ENCODE results near the gene PDZD8. TPM values are rescaled to one million over a fixed set of nuclear protein-coding genes. Genes with fewer than 3 reads are reported as not detected.
"Not testable (repeated sequence)": the region's sequence is repeated elsewhere in the genome, so short reads cannot be mapped to it uniquely, and the experiment has no call there.

Gene PDZD8
- total and polyA plus RNA-seq, 8 donors: 3.5 to 60.5 (median 15.4) TPM

GRCh38 chr10:117299435-117299834, 75.8 kb downstream of the PDZD8 start:
- H3K27ac ChIP-seq: no peak overlapping the region
- no peak for TF ChIP-seq POLR2A (IDR thresholded peaks at IDR 0.05)
- TF ChIP-seq EP300 (IDR thresholded peaks at IDR 0.05): no peak
- no peak for TF ChIP-seq CTCF (IDR thresholded peaks at IDR 0.05)
- no peak for TF ChIP-seq POLR2AphosphoS5 (IDR thresholded peaks at IDR 0.05)
- no peaks in the 10 kb centered on the region for H3K27me3 ChIP-seq
- no peak for DNase-seq
- H3K36me3 ChIP-seq: peaks cover 0 to 11% (median 0%) of the 10 kb centered on the region in 4 donors
- no peaks in the 10 kb centered on the region for H3K4me1 ChIP-seq
- no peak overlapping the region for H3K4me3 ChIP-seq
- intact Hi-C loops (cut with DNase I; ENCODE audit: low total_unique reads): no loop called here
- peaks cover 0 to 6% (median 0%) of the 10 kb centered on the region in 4 donors for H3K9me3 ChIP-seq

- intact Hi-C loops (cut with DNase I; ENCODE audit: low total_unique reads): no loop called here
- WGBS, 5 donors: 82 to 93% (median 88%) methylated on average over 1 of the region's 1 CpG
- TF ChIP-seq CTCF (IDR thresholded peaks at IDR 0.05) (no peak), POLR2AphosphoS5 (IDR thresholded peaks at IDR 0.05) (no peak)
- no peak for DNase-seq
- Histone ChIP-seq H3K4me3 (no peak overlapping the region), H3K4me1 (no peaks in the 10 kb centered on the region), H3K9me3 (no peaks in the 10 kb centered on the region), H3K27me3 (no peaks in the 10 kb centered on the region), H3K36me3 (no peaks in the 10 kb centered on the region), H3K27ac (no peak overlapping the region)
Observed at GRCh38 chr10:117298219-117298618, 77.0 kb downstream of the PDZD8 start.

DNA sequence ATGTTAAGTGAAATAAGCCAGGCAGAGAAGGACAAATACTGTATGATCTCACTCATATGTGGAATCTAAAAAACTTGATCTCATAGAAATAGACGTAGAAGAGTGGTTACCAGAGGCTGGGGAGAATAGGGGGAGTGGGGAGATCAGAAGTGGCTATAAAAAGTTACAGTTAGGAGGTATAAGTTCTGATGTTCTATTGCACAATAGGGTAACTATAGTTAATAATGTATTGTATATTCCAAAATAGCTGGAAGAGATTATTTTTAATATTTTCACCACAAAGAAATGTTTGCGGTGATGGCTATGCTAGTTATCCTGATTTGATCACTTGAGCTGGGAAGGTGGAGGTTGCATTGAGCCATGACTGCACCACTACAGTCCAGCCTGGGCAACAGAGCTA, 80.5 kb downstream of the PDZD8 start:
- TF ChIP-seq EP300 (IDR thresholded peaks at IDR 0.05) (no peak), POLR2AphosphoS5 (IDR thresholded peaks at IDR 0.05) (no peak), CTCF (IDR thresholded peaks at IDR 0.05) (no peak), POLR2A (IDR thresholded peaks at IDR 0.05) (no peak)
- Histone ChIP-seq H3K27ac (no peak overlapping the region), H3K4me1 (peaks cover 0 to 7% (median 0%) of the 10 kb centered on the region in 4 donors), H3K36me3 (peaks cover 0 to 6% (median 6%) of the 10 kb centered on the region in 4 donors), H3K4me3 (no peak overlapping the region), H3K9me3 (no peaks in the 10 kb centered on the region), H3K27me3 (no peaks in the 10 kb centered on the region)
- 96 to 99% (median 99%) methylated on average over 2 of the region's 2 CpGs for WGBS, 5 donors
- no peak for DNase-seq
- intact Hi-C loops (cut with DNase I; ENCODE audit: low total_unique reads): no loop called here

DNA sequence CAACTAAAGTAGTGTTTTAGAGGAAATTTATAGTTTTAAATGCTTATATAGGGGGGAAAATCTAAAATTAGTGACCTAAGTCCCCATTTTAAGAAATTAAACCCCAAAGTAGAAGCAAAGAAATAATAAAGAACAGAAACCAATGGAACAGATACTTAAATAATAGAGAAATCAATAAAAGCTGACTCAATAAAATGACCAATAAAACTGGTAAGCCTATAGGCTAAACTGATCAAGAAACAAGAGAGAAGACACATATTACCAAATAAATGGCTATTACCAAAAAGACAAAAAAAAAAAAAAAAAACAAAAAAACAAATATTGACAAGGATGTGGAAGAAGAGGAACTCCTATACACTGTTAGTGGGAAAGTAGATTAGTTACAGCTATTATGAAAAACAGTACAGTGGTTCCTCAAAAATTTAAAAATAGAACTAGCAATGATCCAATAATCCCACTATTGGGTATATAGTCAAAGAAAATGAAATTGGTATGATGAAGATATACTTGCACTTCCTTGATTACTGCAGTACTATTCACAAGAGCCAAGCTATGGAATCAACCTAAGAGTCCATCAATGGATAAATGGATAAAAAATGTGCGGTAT, 81.1 kb downstream of the PDZD8 start:
- TF ChIP-seq EP300 (IDR thresholded peaks at IDR 0.05) (no peak), POLR2A (IDR thresholded peaks at IDR 0.05) (no peak), POLR2AphosphoS5 (IDR thresholded peaks at IDR 0.05) (no peak), CTCF (IDR thresholded peaks at IDR 0.05) (no peak)
- 95 to 100% (median 98%) methylated on average over 1 of the region's 1 CpG for WGBS, 5 donors
- H3K27ac ChIP-seq: no peak overlapping the region
- no peak for DNase-seq
- H3K4me1 ChIP-seq: peaks cover 0 to 7% (median 0%) of the 10 kb centered on the region in 4 donors
- H3K4me3 ChIP-seq: no peak overlapping the region
- H3K36me3 ChIP-seq: peaks cover under 1 to 12% (median 12%) of the 10 kb centered on the region in 4 donors
- no peaks in the 10 kb centered on the region for H3K9me3 ChIP-seq
- intact Hi-C loops (cut with DNase I; ENCODE audit: low total_unique reads): no loop called here
- H3K27me3 ChIP-seq: no peaks in the 10 kb centered on the region

GRCh38 chr10:117290872-117291271, 84.4 kb downstream of the PDZD8 start:
- H3K36me3 ChIP-seq: peaks cover 8 to 37% (median 28%) of the 10 kb centered on the region in 4 donors
- H3K27me3 ChIP-seq; DNase-seq; intact Hi-C loops (cut with DNase I; ENCODE audit: low total_unique reads); H3K4me1 ChIP-seq; H3K27ac ChIP-seq; H3K9me3 ChIP-seq; H3K4me3 ChIP-seq: not testable (repeated sequence)
- WGBS, 5 donors: 95 to 97% (median 96%) methylated on average over 10 of the region's 10 CpGs
